Astrocyte of the cerebellum (primary cell): ENCODE measurements around the gene FGF5.

Experiments used
- DNase-seq: peaks from one replicate; pipeline ENCODE4 v3.0.0-alpha.2; 2011; ENCODE audit warnings: low read depth
- H3K4me3 ChIP-seq: 2 replicates; pipeline ENCODE4 v1.5.1; 2011; ENCODE audit warnings: mild to moderate bottlenecking, low read depth, low read length, moderate library complexity
- in situ Hi-C: cut with HindIII; loops from 2 replicates; pipeline ENCODE4 v1.10.0; 2017; ENCODE audit warnings: low sequenced_read_pairs
- TF ChIP-seq, protein P1 (sequence below): IDR thresholded peaks from 2 replicates; pipeline ENCODE4 v1.5.1; 2012; ENCODE audit warnings: low read length, low read depth, moderate library complexity, mild to moderate bottlenecking; ENCODE audit errors: missing control alignments

FGF5 gene

DNA sequence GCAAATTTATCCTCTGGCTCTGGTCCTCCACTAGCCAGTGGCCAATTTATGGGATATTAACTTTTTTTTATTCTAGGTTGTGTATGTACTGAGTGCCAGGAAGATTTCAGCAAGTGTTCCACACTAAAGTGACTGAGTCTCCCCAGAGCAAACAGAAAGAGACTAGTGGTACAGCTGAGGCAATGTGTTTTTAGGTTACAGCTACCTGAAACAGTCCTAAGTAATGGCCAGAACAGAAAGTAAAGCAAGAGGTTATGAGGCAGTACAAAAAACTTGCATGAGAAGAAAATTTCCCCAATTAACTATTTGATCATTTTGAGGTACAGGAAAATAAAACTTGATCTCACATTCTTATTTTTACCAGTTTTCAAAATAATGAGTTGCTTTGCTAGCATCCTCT is 38.0 kb upstream of the FGF5 start:
- TF ChIP-seq, protein P1, sequence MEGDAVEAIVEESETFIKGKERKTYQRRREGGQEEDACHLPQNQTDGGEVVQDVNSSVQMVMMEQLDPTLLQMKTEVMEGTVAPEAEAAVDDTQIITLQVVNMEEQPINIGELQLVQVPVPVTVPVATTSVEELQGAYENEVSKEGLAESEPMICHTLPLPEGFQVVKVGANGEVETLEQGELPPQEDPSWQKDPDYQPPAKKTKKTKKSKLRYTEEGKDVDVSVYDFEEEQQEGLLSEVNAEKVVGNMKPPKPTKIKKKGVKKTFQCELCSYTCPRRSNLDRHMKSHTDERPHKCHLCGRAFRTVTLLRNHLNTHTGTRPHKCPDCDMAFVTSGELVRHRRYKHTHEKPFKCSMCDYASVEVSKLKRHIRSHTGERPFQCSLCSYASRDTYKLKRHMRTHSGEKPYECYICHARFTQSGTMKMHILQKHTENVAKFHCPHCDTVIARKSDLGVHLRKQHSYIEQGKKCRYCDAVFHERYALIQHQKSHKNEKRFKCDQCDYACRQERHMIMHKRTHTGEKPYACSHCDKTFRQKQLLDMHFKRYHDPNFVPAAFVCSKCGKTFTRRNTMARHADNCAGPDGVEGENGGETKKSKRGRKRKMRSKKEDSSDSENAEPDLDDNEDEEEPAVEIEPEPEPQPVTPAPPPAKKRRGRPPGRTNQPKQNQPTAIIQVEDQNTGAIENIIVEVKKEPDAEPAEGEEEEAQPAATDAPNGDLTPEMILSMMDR, result no peak
- no peak overlapping the region for H3K4me3 ChIP-seq
- no peak for DNase-seq
- in situ Hi-C loops, result no loop called here

GRCh38 chr4:80229128-80229527 is 37.3 kb upstream of the FGF5 start:
- DNase-seq, result no peak
- in situ Hi-C loops, result no loop called here
- no peak overlapping the region for H3K4me3 ChIP-seq
- TF ChIP-seq, protein P1, result no peak

- in situ Hi-C loops, result no loop called here
Measured at GRCh38 chr4:80229590-80229989, 36.9 kb upstream of the FGF5 start.

GRCh38 chr4:80231180-80231579 is 35.3 kb upstream of the FGF5 start:
- TF ChIP-seq, protein P1, result no peak
- H3K4me3 ChIP-seq, result no peak overlapping the region
- in situ Hi-C loops, result no loop called here
- no peak for DNase-seq

More at GRCh38 chr4:80229590-80229989, 36.9 kb upstream of the FGF5 start:
- no peak overlapping the region for H3K4me3 ChIP-seq
- DNase-seq, result no peak
- TF ChIP-seq, protein P1, result no peak

GRCh38 chr4:80232707-80233370 is 33.6 kb upstream of the FGF5 start:
- TF ChIP-seq, protein P1, result no peak
- DNase-seq, result no peak
- in situ Hi-C loops, result no loop called here
- H3K4me3 ChIP-seq, result no peak overlapping the region

GRCh38 chr4:80233390-80233789 is 33.1 kb upstream of the FGF5 start:
- in situ Hi-C loops, result no loop called here
- DNase-seq, result no peak
- TF ChIP-seq, protein P1, result no peak
- no peak overlapping the region for H3K4me3 ChIP-seq
